Glomerular visceral epithelial cell (primary cell): Measurements from ENCODE around the gene SLC35F5.
"Not testable (repeated sequence)": the region's sequence is repeated elsewhere in the genome, so short reads cannot be mapped to it uniquely, and the experiment has no call there.

ENCODE experiments used
- DNase-seq: peaks from one replicate; pipeline ENCODE4 v3.0.0-alpha.2; 2016; ENCODE audit errors: extremely low spot score

Gene SLC35F5

GRCh38 chr2:113697516-113697915 lies 58.9 kb downstream of the SLC35F5 start:
- no peak for DNase-seq

GRCh38 chr2:113694438-113694837 lies 62.0 kb downstream of the SLC35F5 start:
- no peak for DNase-seq

GRCh38 chr2:113692698-113693428 lies 63.6 kb downstream of the SLC35F5 start:
- DNase-seq = no peak

GRCh38 chr2:113690871-113691270 lies 65.6 kb downstream of the SLC35F5 start:
- not testable (repeated sequence) for DNase-seq

GRCh38 chr2:113686537-113686936 lies 69.9 kb downstream of the SLC35F5 start:
- no peak for DNase-seq

- no peak for DNase-seq
These were observed 71.0 kb downstream of the SLC35F5 start for GRCh38 chr2:113685471-113685870.

- DNase-seq = no peak
These were observed 77.0 kb downstream of the SLC35F5 start for GRCh38 chr2:113679457-113679856.

- DNase-seq = no peak
These were observed 79.1 kb downstream of the SLC35F5 start for GRCh38 chr2:113677330-113677729.

- no peak for DNase-seq
These were observed 79.7 kb downstream of the SLC35F5 start for GRCh38 chr2:113676623-113677266.

- DNase-seq = no peak
These were observed 80.6 kb downstream of the SLC35F5 start for GRCh38 chr2:113675875-113676274.

- DNase-seq = no peak
These were observed 84.0 kb downstream of the SLC35F5 start for GRCh38 chr2:113672326-113672932.

- not testable (repeated sequence) for DNase-seq
These were observed 87.4 kb downstream of the SLC35F5 start for GRCh38 chr2:113669013-113669412.

GRCh38 chr2:113664761-113665533 lies 91.5 kb downstream of the SLC35F5 start:
- not testable (repeated sequence) for DNase-seq

GRCh38 chr2:113663285-113664060 lies 93.0 kb downstream of the SLC35F5 start:
- not testable (repeated sequence) for DNase-seq
